Measurements from ENCODE around the gene SEPHS2. TPM values are rescaled to one million over a fixed set of nuclear protein-coding genes. Genes with fewer than 3 reads are reported as not detected.
"Not testable (repeated sequence)": the region's sequence is repeated elsewhere in the genome, so short reads cannot be mapped to it uniquely, and the experiment has no call there.

Gene SEPHS2
- total and polyA plus RNA-seq, 9 donors, result 3.5 to 19.8 (median 16.3) TPM

- 79% methylated on average over 3 of the region's 8 CpGs for WGBS (ENCODE audit: insufficient coverage)
- Histone ChIP-seq H3K36me3 (ENCODE audit: control insufficient read depth, insufficient read depth, low read length) (no peaks in the 10 kb centered on the region), H3K27me3 (ENCODE audit: control insufficient read depth, insufficient read depth, low read length) (peaks cover 29% of the 10 kb centered on the region), H3K27ac (ENCODE audit: low read length) (no peak overlapping the region), H3K4me1 (ENCODE audit: control insufficient read depth, insufficient read depth, low read length) (no peaks in the 10 kb centered on the region), H3K9me3 (replicated peaks; ENCODE audit: control insufficient read depth, low read depth, low read length) (no peaks in the 10 kb centered on the region), H3K4me3 (ENCODE audit: low read length) (no peak overlapping the region)
- DNase-seq, result no peak
Measured at GRCh38 chr16:30470632-30470995, 24.9 kb upstream of the SEPHS2 start.

- Histone ChIP-seq H3K4me1 (ENCODE audit: control insufficient read depth, insufficient read depth, low read length) (no peaks in the 10 kb centered on the region), H3K36me3 (ENCODE audit: control insufficient read depth, insufficient read depth, low read length) (no peaks in the 10 kb centered on the region), H3K27me3 (ENCODE audit: control insufficient read depth, insufficient read depth, low read length) (peaks cover 27% of the 10 kb centered on the region), H3K4me3 (ENCODE audit: low read length) (no peak overlapping the region), H3K27ac (ENCODE audit: low read length) (no peak overlapping the region), H3K9me3 (replicated peaks; ENCODE audit: control insufficient read depth, low read depth, low read length) (no peaks in the 10 kb centered on the region)
- no CpG with 5 or more reads among the region's 3 CpGs for WGBS (ENCODE audit: insufficient coverage)
- DNase-seq, result no peak
Measured at GRCh38 chr16:30470170-30470512, 24.5 kb upstream of the SEPHS2 start.

- no peak overlapping the region for H3K4me3 ChIP-seq (ENCODE audit: low read length)
- no peaks in the 10 kb centered on the region for H3K36me3 ChIP-seq (ENCODE audit: control insufficient read depth, insufficient read depth, low read length)
- WGBS (ENCODE audit: insufficient coverage), result 81% methylated on average over 6 of the region's 7 CpGs
- H3K27ac ChIP-seq (ENCODE audit: low read length), result no peak overlapping the region
- peaks cover 3% of the 10 kb centered on the region for H3K4me1 ChIP-seq (ENCODE audit: control insufficient read depth, insufficient read depth, low read length)
- H3K27me3 ChIP-seq (ENCODE audit: control insufficient read depth, insufficient read depth, low read length), result no peaks in the 10 kb centered on the region
- H3K9me3 ChIP-seq (replicated peaks; ENCODE audit: control insufficient read depth, low read depth, low read length), result no peaks in the 10 kb centered on the region
- no peak for DNase-seq
Measured at GRCh38 chr16:30464078-30464477, 18.4 kb upstream of the SEPHS2 start.

GRCh38 chr16:30461426-30461825, 15.8 kb upstream of the SEPHS2 start:
- not testable (repeated sequence) for H3K27ac ChIP-seq (ENCODE audit: low read length); H3K36me3 ChIP-seq (ENCODE audit: control insufficient read depth, insufficient read depth, low read length); H3K4me3 ChIP-seq (ENCODE audit: low read length); H3K9me3 ChIP-seq (replicated peaks; ENCODE audit: control insufficient read depth, low read depth, low read length); H3K27me3 ChIP-seq (ENCODE audit: control insufficient read depth, insufficient read depth, low read length); H3K4me1 ChIP-seq (ENCODE audit: control insufficient read depth, insufficient read depth, low read length); DNase-seq
- WGBS (ENCODE audit: insufficient coverage), result 97% methylated on average over 4 of the region's 5 CpGs

DNA sequence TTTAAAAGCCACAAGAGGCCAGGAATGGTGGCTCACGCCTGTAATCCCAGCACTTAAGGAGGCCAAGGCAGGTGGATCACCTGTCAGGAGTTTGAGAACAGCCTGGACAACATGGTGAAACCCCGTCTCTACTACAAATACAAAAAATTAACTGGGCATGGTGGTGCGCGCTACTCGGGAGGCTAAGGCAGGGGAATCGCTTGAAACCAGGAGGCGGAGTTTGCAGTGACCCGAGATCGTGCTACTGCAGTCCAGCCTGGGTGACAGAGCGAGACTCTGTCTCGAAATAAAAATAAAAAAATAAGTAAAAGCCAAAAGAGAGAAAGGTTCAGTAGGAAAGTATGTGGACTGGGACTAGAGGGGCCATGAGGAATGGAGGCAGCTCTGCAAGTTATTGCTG, 13.8 kb upstream of the SEPHS2 start:
- Histone ChIP-seq H3K4me3 (ENCODE audit: low read length) (no peak overlapping the region), H3K36me3 (ENCODE audit: control insufficient read depth, insufficient read depth, low read length) (no peaks in the 10 kb centered on the region), H3K27me3 (ENCODE audit: control insufficient read depth, insufficient read depth, low read length) (no peaks in the 10 kb centered on the region), H3K27ac (ENCODE audit: low read length) (no peak overlapping the region), H3K4me1 (ENCODE audit: control insufficient read depth, insufficient read depth, low read length) (peaks cover 7% of the 10 kb centered on the region), H3K9me3 (replicated peaks; ENCODE audit: control insufficient read depth, low read depth, low read length) (no peaks in the 10 kb centered on the region)
- DNase-seq, result no peak
- 67% methylated on average over 8 of the region's 11 CpGs for WGBS (ENCODE audit: insufficient coverage)

DNA sequence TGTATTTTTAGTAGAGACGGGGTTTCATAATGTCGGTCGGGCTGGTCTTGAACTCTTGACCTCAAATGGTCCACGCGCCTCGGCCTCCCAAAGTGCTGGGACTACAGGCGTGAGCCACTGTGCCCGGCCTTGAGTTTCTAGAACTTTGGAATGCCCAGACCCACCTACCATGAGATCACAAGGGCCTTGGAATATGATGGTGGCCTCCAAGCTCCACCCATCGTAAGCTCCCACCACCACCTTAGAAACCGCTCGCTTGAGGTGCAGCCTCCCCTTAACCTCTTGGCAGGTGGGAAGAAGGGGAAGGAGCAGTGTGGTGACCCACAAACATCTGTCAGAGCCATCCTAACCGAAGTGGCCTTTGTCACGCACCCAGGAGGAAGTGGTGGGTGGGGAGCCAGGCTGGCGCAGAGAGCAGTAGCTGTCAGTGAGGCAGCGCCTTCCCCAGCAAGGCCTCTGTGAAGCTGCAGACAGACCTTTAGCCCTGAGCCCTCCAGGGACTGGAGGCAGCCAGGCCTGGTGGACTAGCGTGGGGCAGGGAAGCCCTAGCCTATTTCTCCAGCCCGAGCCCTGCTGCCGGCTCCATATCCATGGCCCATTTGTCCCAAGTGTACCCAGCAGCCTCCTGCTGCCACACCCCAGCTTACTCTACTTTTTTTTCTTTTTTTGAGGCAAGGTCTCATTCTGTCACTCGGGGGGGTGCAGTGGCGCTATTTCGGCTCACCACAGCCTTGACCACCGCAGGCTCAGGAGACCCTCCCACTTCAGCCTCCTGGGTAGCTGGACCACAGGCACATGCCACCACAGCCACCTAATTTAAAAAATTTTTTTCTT, 13.1 kb upstream of the SEPHS2 start:
- no peak overlapping the region for H3K27ac ChIP-seq (ENCODE audit: low read length)

DNA sequence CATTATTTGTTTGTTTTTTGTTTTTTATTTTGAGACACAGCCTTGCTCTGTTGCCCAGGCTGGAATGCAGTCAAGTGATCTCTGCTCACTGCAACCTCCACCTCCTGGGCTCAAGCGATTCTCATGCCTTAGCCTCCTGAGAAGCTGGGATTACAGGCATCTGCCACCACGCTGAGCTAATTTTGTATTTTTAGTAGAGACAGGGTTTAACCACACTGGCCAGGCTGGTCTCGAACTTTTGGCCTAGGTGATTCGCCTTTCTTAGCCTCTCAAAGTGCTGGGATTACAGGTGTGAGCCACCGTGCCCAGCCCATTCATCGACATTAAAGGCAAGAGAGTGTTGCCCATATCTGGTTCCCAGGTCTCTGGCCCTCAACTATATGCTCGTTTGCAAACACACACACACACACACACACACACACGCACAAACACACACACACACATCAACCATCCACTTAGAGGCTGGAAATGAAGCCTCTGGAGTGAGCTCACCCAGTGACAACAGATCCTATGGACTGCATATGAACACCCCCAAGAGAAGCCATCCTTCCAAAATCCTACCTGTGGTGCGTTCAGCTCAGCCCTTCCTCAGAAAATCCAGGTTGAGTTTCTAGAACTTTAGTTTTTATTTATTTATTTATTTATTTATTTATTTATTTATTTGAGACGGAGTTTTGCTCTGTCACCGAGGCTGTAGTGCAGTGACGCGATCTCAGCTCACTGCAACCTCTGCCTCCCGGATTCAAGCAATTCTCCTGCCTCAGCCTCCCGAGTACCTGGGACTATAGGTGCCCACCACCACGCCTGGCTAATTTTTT, 12.3 kb upstream of the SEPHS2 start:
- no peaks in the 10 kb centered on the region for H3K27me3 ChIP-seq (ENCODE audit: control insufficient read depth, insufficient read depth, low read length)
- WGBS (ENCODE audit: insufficient coverage), result 87% methylated on average over 10 of the region's 16 CpGs
- no peaks in the 10 kb centered on the region for H3K9me3 ChIP-seq (replicated peaks; ENCODE audit: control insufficient read depth, low read depth, low read length)
- H3K36me3 ChIP-seq (ENCODE audit: control insufficient read depth, insufficient read depth, low read length), result no peaks in the 10 kb centered on the region
- peaks cover 7% of the 10 kb centered on the region for H3K4me1 ChIP-seq (ENCODE audit: control insufficient read depth, insufficient read depth, low read length)
- H3K27ac ChIP-seq (ENCODE audit: low read length), result no peak overlapping the region
- no peak for DNase-seq
- H3K4me3 ChIP-seq (ENCODE audit: low read length), result no peak overlapping the region

More for the DNA sequence above, 13.1 kb upstream of the SEPHS2 start:
- no peaks in the 10 kb centered on the region for H3K27me3 ChIP-seq (ENCODE audit: control insufficient read depth, insufficient read depth, low read length)
- peak; percentile 30 for DNase-seq
- no peaks in the 10 kb centered on the region for H3K9me3 ChIP-seq (replicated peaks; ENCODE audit: control insufficient read depth, low read depth, low read length)
- H3K4me1 ChIP-seq (ENCODE audit: control insufficient read depth, insufficient read depth, low read length), result peaks cover 7% of the 10 kb centered on the region
- no peak overlapping the region for H3K4me3 ChIP-seq (ENCODE audit: low read length)
- H3K36me3 ChIP-seq (ENCODE audit: control insufficient read depth, insufficient read depth, low read length), result no peaks in the 10 kb centered on the region
- WGBS (ENCODE audit: insufficient coverage), result 69% methylated on average over 19 of the region's 22 CpGs

DNA sequence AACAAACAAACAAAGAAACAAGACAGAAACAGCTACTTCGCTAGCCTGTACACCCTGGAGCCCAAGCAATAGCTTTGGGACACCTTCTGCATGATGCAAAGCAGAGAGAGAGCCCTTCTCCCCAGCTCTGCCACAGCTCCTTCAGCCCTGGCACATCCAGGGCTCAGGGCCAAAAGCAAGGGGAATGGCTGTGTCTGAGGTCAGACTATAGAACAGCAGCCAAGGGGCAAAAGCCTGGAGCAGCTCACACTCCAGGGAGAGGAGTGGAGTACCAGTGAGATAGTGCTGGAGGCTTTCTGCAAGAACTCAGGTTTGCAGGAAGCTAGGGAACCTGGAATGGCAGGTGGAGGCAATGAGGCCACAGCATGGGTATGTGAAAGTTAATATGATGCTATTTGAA, 11.6 kb upstream of the SEPHS2 start:
- no peak for DNase-seq
- Histone ChIP-seq H3K36me3 (ENCODE audit: control insufficient read depth, insufficient read depth, low read length) (no peaks in the 10 kb centered on the region), H3K4me1 (ENCODE audit: control insufficient read depth, insufficient read depth, low read length) (peaks cover 7% of the 10 kb centered on the region), H3K9me3 (replicated peaks; ENCODE audit: control insufficient read depth, low read depth, low read length) (no peaks in the 10 kb centered on the region), H3K4me3 (ENCODE audit: low read length) (no peak overlapping the region), H3K27me3 (ENCODE audit: control insufficient read depth, insufficient read depth, low read length) (no peaks in the 10 kb centered on the region), H3K27ac (ENCODE audit: low read length) (no peak overlapping the region)
- no CpG with 5 or more reads among the region's 1 CpG for WGBS (ENCODE audit: insufficient coverage)

- no CpG with 5 or more reads among the region's 1 CpG for whole genome bisulfite sequencing (ENCODE audit: insufficient coverage)
Measured at GRCh38 chr16:30456302-30456701, 10.6 kb upstream of the SEPHS2 start.

DNA sequence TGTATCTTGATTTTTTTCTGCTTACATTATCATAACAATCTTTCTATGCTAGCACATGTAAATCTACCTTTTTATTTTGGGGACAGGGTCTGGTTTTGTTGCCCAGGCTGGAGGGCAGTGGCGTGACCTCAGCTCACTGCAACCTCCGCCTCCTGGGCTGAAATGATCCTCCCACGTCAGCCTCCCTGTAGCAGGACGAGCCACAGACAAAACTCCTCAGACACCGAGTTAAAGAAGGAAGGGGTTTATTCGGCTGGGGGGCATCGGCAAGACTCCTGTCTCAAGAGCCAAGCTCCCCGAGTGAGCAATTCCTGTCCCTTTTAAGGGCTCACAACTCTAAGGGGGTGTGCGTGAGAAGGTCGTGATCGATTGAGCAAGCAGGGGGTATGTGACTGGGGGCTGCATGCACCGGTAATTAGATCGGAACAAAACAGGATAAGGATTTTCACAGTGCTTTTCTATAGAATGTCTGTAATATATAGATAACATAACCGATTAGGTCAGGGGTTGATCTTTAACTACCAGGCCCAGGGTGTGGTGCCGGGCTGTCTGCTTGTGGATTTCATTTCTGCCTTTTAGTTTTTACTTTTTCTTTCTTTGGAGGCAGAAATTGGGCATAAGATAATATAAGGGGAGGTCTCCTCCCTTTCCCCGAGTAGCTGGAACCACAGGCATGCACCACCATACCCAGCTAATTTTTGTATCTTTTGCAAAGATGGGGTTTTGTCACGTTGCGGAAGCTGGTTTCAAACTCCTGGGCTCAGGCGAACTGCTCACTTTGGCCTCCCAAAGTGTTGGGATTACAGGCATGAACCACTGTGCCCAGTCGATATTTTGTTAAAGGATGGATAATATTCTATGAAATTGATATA, 7.3 kb upstream of the SEPHS2 start:
- not testable (repeated sequence) for H3K27me3 ChIP-seq (ENCODE audit: control insufficient read depth, insufficient read depth, low read length); H3K9me3 ChIP-seq (replicated peaks; ENCODE audit: control insufficient read depth, low read depth, low read length); H3K4me3 ChIP-seq (ENCODE audit: low read length); DNase-seq; H3K36me3 ChIP-seq (ENCODE audit: control insufficient read depth, insufficient read depth, low read length); H3K4me1 ChIP-seq (ENCODE audit: control insufficient read depth, insufficient read depth, low read length); H3K27ac ChIP-seq (ENCODE audit: low read length)
- 67% methylated on average over 4 of the region's 20 CpGs for WGBS (ENCODE audit: insufficient coverage)

More at GRCh38 chr16:30456302-30456701, 10.6 kb upstream of the SEPHS2 start:
- no peak for DNase-seq
- Histone ChIP-seq H3K27me3 (ENCODE audit: control insufficient read depth, insufficient read depth, low read length) (no peaks in the 10 kb centered on the region), H3K4me3 (ENCODE audit: low read length) (no peak overlapping the region), H3K36me3 (ENCODE audit: control insufficient read depth, insufficient read depth, low read length) (no peaks in the 10 kb centered on the region), H3K4me1 (ENCODE audit: control insufficient read depth, insufficient read depth, low read length) (peaks cover 7% of the 10 kb centered on the region), H3K27ac (ENCODE audit: low read length) (no peak overlapping the region), H3K9me3 (replicated peaks; ENCODE audit: control insufficient read depth, low read depth, low read length) (no peaks in the 10 kb centered on the region)

Measured in muscle of leg (tissue), 11 donors.